ENCODE results near the gene ETFB.
A peak's percentile ranks its signal among the peaks of the same experiment; 100 is the strongest.

ETFB gene

GRCh38 chr19:51396175-51396574, 30.0 kb upstream of the ETFB start:
- H3K4me3 ChIP-seq (replicated peaks; ENCODE audit: insufficient read depth, low read length), result no peak overlapping the region
- TF ChIP-seq REST (IDR thresholded peaks at IDR 0.05; ENCODE audit: insufficient replicate concordance, low read depth) (no peak), POLR2AphosphoS5 (IDR thresholded peaks at IDR 0.05; ENCODE audit: low read depth) (no peak), GABPA (IDR thresholded peaks at IDR 0.05; ENCODE audit: low read depth) (no peak), SPI1 (IDR thresholded peaks at IDR 0.05; ENCODE audit: borderline replicate concordance, low read depth) (no peak), CTCF (IDR thresholded peaks at IDR 0.05; ENCODE audit: insufficient read depth, low read length) (no peak)
- no peak for DNase-seq (ENCODE audit: low read depth in 1 of 2, low spot score in 1 of 2)
- no peak overlapping the region; the same call in 1 of the 2 replicates for H3K27ac ChIP-seq (replicated peaks)
- H3K27me3 ChIP-seq (ENCODE audit: insufficient read depth, poor library complexity, severe bottlenecking), result no peaks in the 10 kb centered on the region

GRCh38 chr19:51394050-51394836, 28.1 kb upstream of the ETFB start:
- H3K27me3 ChIP-seq (ENCODE audit: insufficient read depth, poor library complexity, severe bottlenecking), result no peaks in the 10 kb centered on the region
- TF ChIP-seq SPI1 (IDR thresholded peaks at IDR 0.05; ENCODE audit: borderline replicate concordance, low read depth), result peak; percentile 76
- peak; percentile 50; the same call in 1 of the 2 replicates for TF ChIP-seq GABPA (IDR thresholded peaks at IDR 0.05; ENCODE audit: low read depth)
- TF ChIP-seq CTCF (IDR thresholded peaks at IDR 0.05; ENCODE audit: insufficient read depth, low read length), result no peak
- TF ChIP-seq REST (IDR thresholded peaks at IDR 0.05; ENCODE audit: insufficient replicate concordance, low read depth), result peak; percentile 24
- TF ChIP-seq POLR2AphosphoS5 (IDR thresholded peaks at IDR 0.05; ENCODE audit: low read depth), result peak; percentile 71
- H3K4me3 ChIP-seq (replicated peaks; ENCODE audit: insufficient read depth, low read length), result peak overlapping the region; percentile 72
- peak; percentile 97 to 99 for DNase-seq (ENCODE audit: low read depth in 1 of 2, low spot score in 1 of 2)
- peak overlapping the region; percentile 78 for H3K27ac ChIP-seq (replicated peaks)

GRCh38 chr19:51392701-51393100, 26.5 kb upstream of the ETFB start:
- DNase-seq (ENCODE audit: low read depth in 1 of 2, low spot score in 1 of 2), result no peak
- Histone ChIP-seq H3K4me3 (replicated peaks; ENCODE audit: insufficient read depth, low read length) (no peak overlapping the region), H3K27me3 (ENCODE audit: insufficient read depth, poor library complexity, severe bottlenecking) (no peaks in the 10 kb centered on the region), H3K27ac (replicated peaks) (no peak overlapping the region)
- TF ChIP-seq SPI1 (IDR thresholded peaks at IDR 0.05; ENCODE audit: borderline replicate concordance, low read depth), result no peak
- TF ChIP-seq POLR2AphosphoS5 (IDR thresholded peaks at IDR 0.05; ENCODE audit: low read depth), result no peak

DNA sequence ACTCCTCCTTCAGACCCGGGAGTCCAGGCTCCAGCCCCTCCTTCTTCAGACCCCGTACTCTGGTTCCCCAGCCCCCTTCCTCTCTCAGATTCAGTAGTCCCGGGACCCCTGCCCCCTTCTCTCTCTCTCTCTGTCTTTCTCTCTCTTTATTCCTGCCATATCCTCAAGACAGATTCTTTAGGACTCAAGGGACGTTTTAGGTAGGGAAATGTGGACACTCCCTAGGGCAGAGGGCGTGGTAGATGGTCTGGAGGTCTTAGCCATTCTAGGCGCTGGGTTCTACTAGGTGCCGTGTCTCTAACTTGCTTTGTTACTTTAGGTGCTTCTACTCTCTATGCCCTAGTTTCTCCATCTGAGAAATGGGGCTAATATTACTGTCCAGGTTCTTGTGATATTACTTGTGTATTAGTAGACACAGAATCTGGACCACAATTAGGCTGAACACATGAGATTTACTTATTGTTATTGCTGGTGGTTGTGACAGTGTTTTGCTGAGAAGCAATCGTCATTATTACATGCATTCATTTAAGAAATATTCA, 25.0 kb upstream of the ETFB start:
- no peak for DNase-seq (ENCODE audit: low read depth in 1 of 2, low spot score in 1 of 2)
- Histone ChIP-seq H3K27ac (replicated peaks) (no peak overlapping the region), H3K27me3 (ENCODE audit: insufficient read depth, poor library complexity, severe bottlenecking) (no peaks in the 10 kb centered on the region), H3K4me3 (replicated peaks; ENCODE audit: insufficient read depth, low read length) (no peak overlapping the region)
- no peak for TF ChIP-seq SPI1 (IDR thresholded peaks at IDR 0.05; ENCODE audit: borderline replicate concordance, low read depth)
- no peak for TF ChIP-seq POLR2AphosphoS5 (IDR thresholded peaks at IDR 0.05; ENCODE audit: low read depth)
- no peak for TF ChIP-seq REST (IDR thresholded peaks at IDR 0.05; ENCODE audit: insufficient replicate concordance, low read depth)
- no peak for TF ChIP-seq CTCF (IDR thresholded peaks at IDR 0.05; ENCODE audit: insufficient read depth, low read length)
- TF ChIP-seq GABPA (IDR thresholded peaks at IDR 0.05; ENCODE audit: low read depth), result no peak
